Measurements from ENCODE around the gene CABP2. TPM values are rescaled to one million over a fixed set of nuclear protein-coding genes. Genes with fewer than 3 reads are reported as not detected.
A peak's percentile ranks its signal among the peaks of the same experiment; 100 is the strongest.

CABP2 gene
- total RNA-seq, 1 donor from 2014 or later: not detected

- CTCF ChIA-PET: interaction anchor here (1.0 to 2.6 kb wide), 3 partner anchors 35 to 69 kb away, joined by 4 to 23 read pairs (median 8); partner anchors contain the start of genes PITPNM1 and PPP1CA
- H3K4me3 Mint-ChIP-seq: peak overlapping the region; percentile 89
- ATAC-seq (ENCODE audit: low read depth) (no peak), DNase-seq (no peak)
- POLR2A ChIA-PET: interaction anchor here (0.6 to 33.4 kb wide), 9 partner anchors 9 to 80 kb away, joined by 3 to 1417 read pairs (median 32); partner anchors contain the start of genes AIP, CORO1B, PPP1CA and PTPRCAP
- peaks cover 38% of the 10 kb centered on the region for H3K4me1 Mint-ChIP-seq
- peaks cover 7% of the 10 kb centered on the region for H3K36me3 Mint-ChIP-seq (ENCODE audit: low read depth)
- peak overlapping the region; percentile 81 for H3K27ac Mint-ChIP-seq
- no peaks in the 10 kb centered on the region for H3K27me3 Mint-ChIP-seq
- intact Hi-C loops (cut with micrococcal nuclease): no loop called here
- no peaks in the 10 kb centered on the region for H3K9me3 Mint-ChIP-seq
- TF ChIP-seq, protein P1, sequence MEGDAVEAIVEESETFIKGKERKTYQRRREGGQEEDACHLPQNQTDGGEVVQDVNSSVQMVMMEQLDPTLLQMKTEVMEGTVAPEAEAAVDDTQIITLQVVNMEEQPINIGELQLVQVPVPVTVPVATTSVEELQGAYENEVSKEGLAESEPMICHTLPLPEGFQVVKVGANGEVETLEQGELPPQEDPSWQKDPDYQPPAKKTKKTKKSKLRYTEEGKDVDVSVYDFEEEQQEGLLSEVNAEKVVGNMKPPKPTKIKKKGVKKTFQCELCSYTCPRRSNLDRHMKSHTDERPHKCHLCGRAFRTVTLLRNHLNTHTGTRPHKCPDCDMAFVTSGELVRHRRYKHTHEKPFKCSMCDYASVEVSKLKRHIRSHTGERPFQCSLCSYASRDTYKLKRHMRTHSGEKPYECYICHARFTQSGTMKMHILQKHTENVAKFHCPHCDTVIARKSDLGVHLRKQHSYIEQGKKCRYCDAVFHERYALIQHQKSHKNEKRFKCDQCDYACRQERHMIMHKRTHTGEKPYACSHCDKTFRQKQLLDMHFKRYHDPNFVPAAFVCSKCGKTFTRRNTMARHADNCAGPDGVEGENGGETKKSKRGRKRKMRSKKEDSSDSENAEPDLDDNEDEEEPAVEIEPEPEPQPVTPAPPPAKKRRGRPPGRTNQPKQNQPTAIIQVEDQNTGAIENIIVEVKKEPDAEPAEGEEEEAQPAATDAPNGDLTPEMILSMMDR (IDR thresholded peaks at IDR 0.05): no peak
These were observed 52.8 kb downstream of the CABP2 start for GRCh38 chr11:67470337-67471002.

GRCh38 chr11:67469508-67469811 is 53.8 kb downstream of the CABP2 start:
- intact Hi-C loops (cut with micrococcal nuclease): loop anchor here (1.0 to 2.0 kb wide), 7 partner anchors 13 to 117 kb away; partner anchors contain the start of genes POLD4, PPP1CA, PTPRCAP and RAD9A
- peaks cover 11% of the 10 kb centered on the region for H3K36me3 Mint-ChIP-seq (ENCODE audit: low read depth)
- ChIA-PET POLR2A (interaction anchor here (0.9 to 33.4 kb wide), 18 partner anchors 9 to 152 kb away, joined by 3 to 1417 read pairs (median 6); partner anchors contain the start of genes AIP, CDK2AP2, CLCF1 and CORO1B), CTCF (interaction anchor here (1.0 to 2.6 kb wide), 4 partner anchors 26 to 80 kb away, joined by 3 to 23 read pairs (median 5); partner anchors contain the start of genes CORO1B, PITPNM1 and PPP1CA)
- H3K4me3 Mint-ChIP-seq: peak overlapping the region; percentile 89
- no peaks in the 10 kb centered on the region for H3K27me3 Mint-ChIP-seq
- H3K27ac Mint-ChIP-seq: peak overlapping the region; percentile 81
- ATAC-seq (ENCODE audit: low read depth): no peak
- peaks cover 45% of the 10 kb centered on the region for H3K4me1 Mint-ChIP-seq
- TF ChIP-seq, protein P1 (IDR thresholded peaks at IDR 0.05): no peak
- no peaks in the 10 kb centered on the region for H3K9me3 Mint-ChIP-seq
- DNase-seq: no peak

Other genes starting within 250 kb of the CABP2 start
- 97.2 and 116 TPM in 2 replicates for gene ANKRD13D, start 234.1 kb downstream of the CABP2 start, total RNA-seq
- gene SSH3, start 219.9 kb downstream of the CABP2 start, total RNA-seq: 5.1 and 7.7 TPM in 2 replicates
- 166 and 169 TPM in 2 replicates for gene POLD4, start 169.9 kb downstream of the CABP2 start, total RNA-seq
- 28.2 and 30.7 TPM in 2 replicates for gene CLCF1, start 149.8 kb downstream of the CABP2 start, total RNA-seq
- 30.4 and 35.2 TPM in 2 replicates for gene RAD9A, start 131.5 kb downstream of the CABP2 start, total RNA-seq
- gene PPP1CA, start 121.6 kb downstream of the CABP2 start, total RNA-seq: 349 and 354 TPM in 2 replicates
- gene TBC1D10C, start 119.4 kb downstream of the CABP2 start, total RNA-seq: 158 and 163 TPM in 2 replicates
- 5.7 and 6.3 TPM in 2 replicates for gene CARNS1, start 107.8 kb downstream of the CABP2 start, total RNA-seq
- 66.9 and 74.5 TPM in 2 replicates for gene RPS6KB2, start 95.0 kb downstream of the CABP2 start, total RNA-seq
- gene PTPRCAP, start 85.8 kb downstream of the CABP2 start, total RNA-seq: 328 and 347 TPM in 2 replicates
- gene CORO1B, start 80.0 kb downstream of the CABP2 start, total RNA-seq: 34.0 and 39.7 TPM in 2 replicates
- not detected in 2 replicates for gene GPR152, start 70.7 kb downstream of the CABP2 start, total RNA-seq
- 2.1 and 3.0 TPM in 2 replicates for gene CABP4, start 68.1 kb downstream of the CABP2 start, total RNA-seq
- 76.0 and 83.5 TPM in 2 replicates for gene TMEM134, start 54.2 kb downstream of the CABP2 start, total RNA-seq
- 108 and 114 TPM in 2 replicates for gene AIP, start 40.4 kb downstream of the CABP2 start, total RNA-seq
- gene PITPNM1, start 18.1 kb downstream of the CABP2 start, total RNA-seq: 103 and 111 TPM in 2 replicates
- 67.1 and 68.5 TPM in 2 replicates for gene CDK2AP2, start 15.3 kb downstream of the CABP2 start, total RNA-seq
- gene GSTP1, start 60.4 kb upstream of the CABP2 start, total RNA-seq: 331 and 362 TPM in 2 replicates
- gene NDUFV1, start 83.5 kb upstream of the CABP2 start, total RNA-seq: 207 and 221 TPM in 2 replicates
- 5.3 and 6.1 TPM in 2 replicates for gene NUDT8, start 106.5 kb upstream of the CABP2 start, total RNA-seq
- gene TBX10, start 116.3 kb upstream of the CABP2 start, total RNA-seq: not detected in 2 replicates
- not detected in 2 replicates for gene ACY3, start 127.3 kb upstream of the CABP2 start, total RNA-seq
- not detected in 2 replicates for gene ALDH3B2, start 151.2 kb upstream of the CABP2 start, total RNA-seq